Measurements from ENCODE around the gene IFNA16.
"Not testable (repeated sequence)": the region's sequence is repeated elsewhere in the genome, so short reads cannot be mapped to it uniquely, and the experiment has no call there.

Gene IFNA16

GRCh38 chr9:21217211-21217610, at the start of gene IFNA16:
TSS of gene IFNA16 (minus strand) at chr9:21217311. CDS start at chr9:21217305, 6 bp downstream.
- DNase-seq, result not testable (repeated sequence)

DNA sequence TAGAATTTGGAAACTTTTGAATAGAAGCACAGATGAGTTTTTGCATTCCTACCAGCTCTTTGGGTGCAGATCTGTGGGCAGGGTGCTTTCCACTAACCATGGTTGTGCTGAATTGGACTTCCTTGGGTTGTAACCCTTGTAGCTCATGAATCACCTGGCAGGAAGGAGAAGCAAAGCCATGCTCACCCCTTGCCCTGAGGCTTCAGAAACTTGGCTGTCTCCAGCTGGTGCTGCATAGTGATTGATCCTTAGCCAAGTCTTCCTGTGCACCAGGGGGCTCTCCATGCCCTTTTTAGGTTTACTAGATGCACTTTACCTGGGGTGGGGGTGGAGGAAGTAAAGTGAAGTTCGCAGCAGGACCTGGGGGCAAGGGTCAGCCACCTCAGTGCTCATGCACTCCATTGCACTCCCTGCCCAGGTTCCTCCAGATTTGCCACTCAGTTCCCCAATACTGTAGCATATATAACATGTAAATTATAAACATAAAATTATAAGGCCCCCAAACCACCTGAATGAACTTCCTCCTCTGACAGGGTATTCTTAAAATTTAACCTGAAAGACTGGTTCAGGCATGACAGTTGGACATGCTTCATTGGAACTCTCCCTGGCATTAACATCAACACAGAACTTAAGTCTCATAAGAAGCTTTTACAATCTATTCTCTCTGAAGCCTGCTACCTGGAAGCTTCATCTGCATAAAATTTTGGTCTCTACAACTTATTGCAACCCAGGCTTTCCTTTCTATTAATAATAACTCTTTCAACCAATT, 48.5 kb upstream of the IFNA16 start:
- no peak for DNase-seq

GRCh38 chr9:21255538-21256212, 38.6 kb upstream of the IFNA16 start:
- no peak for DNase-seq

GRCh38 chr9:21252721-21253547, 35.8 kb upstream of the IFNA16 start:
- peak; percentile 33 for DNase-seq

GRCh38 chr9:21251638-21252037, 34.5 kb upstream of the IFNA16 start:
- no peak for DNase-seq

DNA sequence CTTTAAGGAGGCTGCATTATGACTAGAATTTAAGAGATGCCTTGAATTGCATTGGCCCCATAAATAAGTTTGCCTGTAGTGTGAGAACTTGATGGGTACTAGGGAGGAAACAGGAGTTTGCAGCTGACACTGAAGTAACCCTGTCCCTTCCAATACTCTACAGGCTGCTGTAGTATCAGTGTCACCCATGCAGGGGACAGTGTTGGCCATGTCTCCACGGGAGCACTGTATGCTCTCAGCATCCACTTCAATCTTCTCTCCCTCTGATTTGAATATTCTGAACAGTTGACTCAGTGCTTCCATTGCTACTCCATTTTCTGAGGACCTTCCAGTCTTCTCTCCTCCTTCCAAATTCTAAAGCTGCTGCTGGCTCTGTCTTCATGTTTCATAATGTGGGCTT, 34.1 kb upstream of the IFNA16 start:
- no peak for DNase-seq

DNA sequence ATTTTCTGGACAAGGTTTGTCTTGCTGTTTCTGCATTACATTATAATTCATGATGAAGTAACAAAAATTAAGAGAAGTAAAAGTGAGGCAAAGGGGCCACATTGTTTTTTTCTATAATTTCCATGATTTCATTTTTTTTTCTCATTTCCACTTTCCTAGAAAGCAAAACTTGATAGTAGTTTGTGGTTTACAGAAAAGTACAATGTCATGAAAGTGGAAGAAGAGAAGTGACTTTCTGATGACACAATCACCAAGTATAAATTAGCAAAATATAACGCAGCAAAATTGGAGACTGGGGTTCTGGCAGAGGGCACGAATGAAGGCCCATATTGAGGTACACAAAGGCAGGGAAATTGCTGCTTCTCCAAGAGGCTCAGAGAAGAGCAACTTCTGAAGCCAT, 27.7 kb upstream of the IFNA16 start:
- DNase-seq, result no peak

GRCh38 chr9:21239911-21240310, 22.8 kb upstream of the IFNA16 start, which contains the start of gene IFNA14:
TSS of gene IFNA14 (minus strand) at chr9:21240005. CDS start at chr9:21239935, 70 bp downstream.
- DNase-seq, result no peak

- DNase-seq, result not testable (repeated sequence)
Observed at GRCh38 chr9:21236360-21236714, 19.2 kb upstream of the IFNA16 start.

GRCh38 chr9:21235468-21236359, 18.6 kb upstream of the IFNA16 start:
- peak; percentile 20 for DNase-seq

- DNase-seq, result no peak
Observed at GRCh38 chr9:21234153-21234687, 17.1 kb upstream of the IFNA16 start.

GRCh38 chr9:21233258-21233657, 16.1 kb upstream of the IFNA16 start:
- no peak for DNase-seq

DNA sequence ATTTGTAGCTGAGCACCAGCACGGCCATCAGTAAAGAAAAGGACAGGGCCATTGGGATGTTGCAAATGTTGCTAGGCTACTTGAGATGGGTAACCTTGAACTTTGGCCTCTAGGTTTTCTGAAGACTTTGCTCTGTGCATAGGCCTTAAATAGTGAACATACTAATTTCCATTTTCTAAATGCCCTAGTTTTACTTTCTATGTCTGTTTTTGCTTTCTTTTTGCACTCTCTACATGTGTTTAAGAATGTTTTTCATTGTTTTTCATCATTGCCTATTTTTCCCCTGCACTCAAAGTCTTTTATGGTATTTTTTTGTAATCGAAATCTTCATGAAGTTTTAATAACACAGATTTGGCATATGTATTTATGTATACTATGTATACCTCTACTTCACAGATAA, 11.0 kb upstream of the IFNA16 start, which contains the start of gene IFNA17:
TSS of gene IFNA17 (minus strand) at position 101 of the 400 bp plus-strand sequence. CDS start at position 52, 49 bp downstream.
- DNase-seq, result no peak

DNA sequence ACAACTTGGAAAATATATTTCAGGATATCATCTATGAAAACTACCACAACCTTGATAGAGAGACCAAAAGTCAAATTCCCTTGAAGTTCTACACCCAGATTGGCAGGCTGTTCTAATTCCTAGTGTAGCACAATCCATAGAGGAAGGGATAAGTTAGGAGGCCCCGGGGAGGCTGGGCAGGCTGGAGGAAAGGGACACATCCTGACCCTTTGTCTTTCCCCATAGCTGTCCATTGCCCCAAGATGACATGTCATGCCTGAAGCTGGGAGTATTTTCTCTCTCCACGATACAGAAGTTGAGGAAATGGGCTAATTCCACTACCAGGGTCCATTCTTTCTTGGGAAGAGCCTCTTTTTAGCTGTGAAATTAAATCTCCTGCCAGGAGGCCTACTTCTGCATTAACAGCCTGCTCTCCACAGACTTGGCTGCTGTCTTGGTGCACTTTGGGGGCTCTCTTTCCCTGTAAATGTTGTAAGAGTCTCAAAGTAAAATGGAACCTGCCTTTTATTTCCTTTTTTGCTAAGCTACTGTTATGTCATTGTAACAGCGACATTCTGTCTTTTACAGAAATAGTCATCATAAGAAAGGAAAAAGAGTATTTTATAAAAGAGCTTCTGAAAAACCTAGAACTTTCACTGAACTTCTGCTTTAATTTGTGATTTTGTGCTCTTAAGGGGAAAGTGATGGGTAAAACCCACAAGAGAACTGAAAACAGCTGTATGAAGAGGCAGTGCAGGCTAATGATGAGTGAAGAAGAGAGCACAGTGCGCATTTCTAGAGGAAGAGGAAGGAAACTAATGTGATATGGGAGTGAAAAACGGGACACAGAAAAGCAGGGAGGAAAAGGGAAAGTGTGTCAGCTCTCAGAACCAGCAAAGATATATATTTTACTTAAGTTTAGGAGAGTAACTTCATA, 3.4 kb downstream of the IFNA16 start:
- DNase-seq, result not testable (repeated sequence)

GRCh38 chr9:21212160-21212559, 5.0 kb downstream of the IFNA16 start:
- DNase-seq, result not testable (repeated sequence)

DNA sequence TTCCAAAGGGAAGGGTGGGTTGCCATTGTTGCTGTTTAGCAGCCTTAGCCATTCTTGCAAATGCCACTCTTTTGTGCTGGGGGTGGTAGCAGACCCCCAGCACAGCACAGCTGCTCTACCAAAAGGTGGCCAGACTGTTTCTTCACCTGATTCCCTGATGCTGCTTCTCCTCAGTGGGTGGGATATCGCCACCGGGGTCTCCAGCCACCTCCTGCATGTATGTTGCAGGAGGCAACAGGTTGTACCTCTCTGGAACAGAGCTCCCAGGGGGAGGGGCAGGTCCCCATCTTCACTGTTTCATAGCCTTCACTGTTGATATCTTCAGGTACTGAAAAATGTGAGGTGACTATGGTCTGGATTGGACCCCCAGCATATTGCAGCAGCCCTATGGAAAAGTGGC, 6.3 kb downstream of the IFNA16 start:
- DNase-seq, result not testable (repeated sequence)

- no peak for DNase-seq
Observed at GRCh38 chr9:21210311-21210710, 6.8 kb downstream of the IFNA16 start.

- not testable (repeated sequence) for DNase-seq
Observed at GRCh38 chr9:21207043-21207442, 10.1 kb downstream of the IFNA16 start, which contains the start of gene IFNA10. TSS of gene IFNA10 (minus strand) at chr9:21207143. CDS start at chr9:21207097, 46 bp downstream.

DNA sequence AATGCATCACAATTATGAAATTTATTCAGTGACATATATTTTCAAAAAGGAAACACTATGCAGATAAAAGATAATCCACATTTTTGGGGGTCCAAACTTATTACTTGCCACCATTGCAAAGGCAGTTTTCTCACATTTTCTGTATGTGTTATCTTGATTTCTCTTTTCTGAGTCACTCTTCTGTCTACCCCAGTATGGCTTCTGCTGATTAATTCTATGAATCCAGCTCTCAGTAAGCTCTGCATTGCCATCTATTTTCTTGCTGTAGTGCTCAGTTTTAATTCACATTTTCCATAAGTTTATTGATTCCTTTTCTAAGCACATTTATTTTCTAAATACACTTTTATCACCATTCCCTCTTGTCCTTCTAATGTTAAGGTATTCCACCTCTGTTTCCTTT, 11.9 kb downstream of the IFNA16 start:
- no peak for DNase-seq

GRCh38 chr9:21202105-21202504, 15.0 kb downstream of the IFNA16 start, which contains the start of gene IFNA7:
TSS of gene IFNA7 (minus strand) at chr9:21202205. CDS start at chr9:21202165, 40 bp downstream.
- DNase-seq, result not testable (repeated sequence)

Measured in fibroblast of skin of right biceps (primary cell).